B cell (primary cell): ENCODE results near the gene BMS1.

Source experiments
- EZH2 ChIP-seq: IDR thresholded peaks from 2 replicates; pipeline ENCODE4 v1.6.1; 2012; ENCODE audit warnings: borderline replicate concordance, low read depth, mild to moderate bottlenecking, moderate library complexity, low read length; ENCODE audit not compliant: insufficient read depth, poor library complexity, severe bottlenecking
- TF ChIP-seq, protein P1 (sequence below): fragments of 200-600 bp; IDR thresholded peaks from one replicate; pipeline ENCODE4 v1.8.0; 2022; ENCODE audit warnings: antibody characterized with exemption, mild to moderate bottlenecking

DNA sequence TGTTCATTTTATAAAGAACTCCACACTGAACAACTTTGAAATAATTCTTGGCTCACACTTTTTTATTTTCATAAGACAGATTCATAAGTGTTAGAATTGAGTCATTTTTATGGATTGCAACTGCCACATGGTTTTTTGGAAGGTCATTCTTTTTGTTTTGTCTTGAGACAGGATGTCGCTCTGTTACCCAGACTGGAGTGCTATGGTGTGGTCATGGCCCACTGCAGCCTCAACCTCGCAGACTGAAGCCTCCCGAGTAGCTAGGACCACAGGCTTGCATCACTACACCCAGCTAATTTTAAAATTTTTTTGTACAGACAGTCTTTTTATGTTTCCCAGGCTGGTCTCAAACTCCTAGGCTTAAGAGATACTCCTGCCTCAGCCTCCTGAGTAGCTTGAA is 20.3 kb downstream of the BMS1 start:
- TF ChIP-seq, protein P1, sequence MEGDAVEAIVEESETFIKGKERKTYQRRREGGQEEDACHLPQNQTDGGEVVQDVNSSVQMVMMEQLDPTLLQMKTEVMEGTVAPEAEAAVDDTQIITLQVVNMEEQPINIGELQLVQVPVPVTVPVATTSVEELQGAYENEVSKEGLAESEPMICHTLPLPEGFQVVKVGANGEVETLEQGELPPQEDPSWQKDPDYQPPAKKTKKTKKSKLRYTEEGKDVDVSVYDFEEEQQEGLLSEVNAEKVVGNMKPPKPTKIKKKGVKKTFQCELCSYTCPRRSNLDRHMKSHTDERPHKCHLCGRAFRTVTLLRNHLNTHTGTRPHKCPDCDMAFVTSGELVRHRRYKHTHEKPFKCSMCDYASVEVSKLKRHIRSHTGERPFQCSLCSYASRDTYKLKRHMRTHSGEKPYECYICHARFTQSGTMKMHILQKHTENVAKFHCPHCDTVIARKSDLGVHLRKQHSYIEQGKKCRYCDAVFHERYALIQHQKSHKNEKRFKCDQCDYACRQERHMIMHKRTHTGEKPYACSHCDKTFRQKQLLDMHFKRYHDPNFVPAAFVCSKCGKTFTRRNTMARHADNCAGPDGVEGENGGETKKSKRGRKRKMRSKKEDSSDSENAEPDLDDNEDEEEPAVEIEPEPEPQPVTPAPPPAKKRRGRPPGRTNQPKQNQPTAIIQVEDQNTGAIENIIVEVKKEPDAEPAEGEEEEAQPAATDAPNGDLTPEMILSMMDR, result no peak
- no peak for TF ChIP-seq EZH2
